Measurements from ENCODE around the gene KCNMB2.

KCNMB2 gene

GRCh38 chr3:178699810-178700209, 163.6 kb downstream of the KCNMB2 start:
- DNase-seq (ENCODE audit: low spot score in 2 of 2) (no peak), ATAC-seq (ENCODE audit: low read depth) (no peak)
- Mint-ChIP-seq H3K27ac (no peak overlapping the region), H3K4me1 (no peaks in the 10 kb centered on the region), H3K27me3 (no peaks in the 10 kb centered on the region), H3K36me3 (no peaks in the 10 kb centered on the region), H3K9me3 (peaks cover 12% of the 10 kb centered on the region), H3K4me3 (no peak overlapping the region)

GRCh38 chr3:178703268-178703975, 167.2 kb downstream of the KCNMB2 start:
- Mint-ChIP-seq H3K27me3 (no peaks in the 10 kb centered on the region), H3K4me1 (no peaks in the 10 kb centered on the region), H3K9me3 (no peaks in the 10 kb centered on the region), H3K4me3 (no peak overlapping the region), H3K27ac (no peak overlapping the region), H3K36me3 (no peaks in the 10 kb centered on the region)
- no peak for DNase-seq (ENCODE audit: low spot score in 2 of 2)
- no peak for ATAC-seq (ENCODE audit: low read depth)

- Mint-ChIP-seq H3K27me3 (no peaks in the 10 kb centered on the region), H3K27ac (no peak overlapping the region), H3K36me3 (no peaks in the 10 kb centered on the region), H3K4me1 (no peaks in the 10 kb centered on the region), H3K4me3 (no peak overlapping the region), H3K9me3 (no peaks in the 10 kb centered on the region)
- DNase-seq (ENCODE audit: low spot score in 2 of 2) = no peak
- no peak for ATAC-seq (ENCODE audit: low read depth)
These were observed 169.7 kb downstream of the KCNMB2 start for GRCh38 chr3:178705925-178706324.

- H3K27ac Mint-ChIP-seq = no peak overlapping the region
- DNase-seq (ENCODE audit: low spot score in 2 of 2) = no peak
- no peaks in the 10 kb centered on the region for H3K27me3 Mint-ChIP-seq
- ATAC-seq (ENCODE audit: low read depth) = no peak
- no peaks in the 10 kb centered on the region for H3K9me3 Mint-ChIP-seq
- no peaks in the 10 kb centered on the region for H3K4me1 Mint-ChIP-seq
- no peak overlapping the region for H3K4me3 Mint-ChIP-seq
- H3K36me3 Mint-ChIP-seq = no peaks in the 10 kb centered on the region
These were observed 170.2 kb downstream of the KCNMB2 start for GRCh38 chr3:178706411-178706810.

GRCh38 chr3:178707311-178708031, 171.2 kb downstream of the KCNMB2 start:
- Mint-ChIP-seq H3K9me3 (no peaks in the 10 kb centered on the region), H3K4me1 (no peaks in the 10 kb centered on the region), H3K27ac (no peak overlapping the region), H3K27me3 (no peaks in the 10 kb centered on the region), H3K36me3 (no peaks in the 10 kb centered on the region), H3K4me3 (no peak overlapping the region)
- ATAC-seq (ENCODE audit: low read depth) (no peak), DNase-seq (ENCODE audit: low spot score in 2 of 2) (no peak)

- no peaks in the 10 kb centered on the region for H3K36me3 Mint-ChIP-seq
- no peak for DNase-seq (ENCODE audit: low spot score in 2 of 2)
- no peak overlapping the region for H3K27ac Mint-ChIP-seq
- no peaks in the 10 kb centered on the region for H3K27me3 Mint-ChIP-seq
- no peaks in the 10 kb centered on the region for H3K9me3 Mint-ChIP-seq
- H3K4me3 Mint-ChIP-seq = no peak overlapping the region
- no peak for ATAC-seq (ENCODE audit: low read depth)
- no peaks in the 10 kb centered on the region for H3K4me1 Mint-ChIP-seq
These were observed 172.8 kb downstream of the KCNMB2 start for GRCh38 chr3:178709051-178709450.

- Mint-ChIP-seq H3K27ac (no peak overlapping the region), H3K4me3 (no peak overlapping the region), H3K9me3 (no peaks in the 10 kb centered on the region), H3K36me3 (no peaks in the 10 kb centered on the region), H3K4me1 (no peaks in the 10 kb centered on the region), H3K27me3 (no peaks in the 10 kb centered on the region)
- no peak for DNase-seq (ENCODE audit: low spot score in 2 of 2)
- no peak for ATAC-seq (ENCODE audit: low read depth)
These were observed 175.5 kb downstream of the KCNMB2 start for GRCh38 chr3:178711753-178712152.

GRCh38 chr3:178712247-178712646, 176.0 kb downstream of the KCNMB2 start:
- no peak overlapping the region for H3K27ac Mint-ChIP-seq
- H3K4me1 Mint-ChIP-seq = no peaks in the 10 kb centered on the region
- no peaks in the 10 kb centered on the region for H3K36me3 Mint-ChIP-seq
- ATAC-seq (ENCODE audit: low read depth) (no peak), DNase-seq (ENCODE audit: low spot score in 2 of 2) (no peak)
- H3K9me3 Mint-ChIP-seq = no peaks in the 10 kb centered on the region
- no peak overlapping the region for H3K4me3 Mint-ChIP-seq
- H3K27me3 Mint-ChIP-seq = no peaks in the 10 kb centered on the region

- Mint-ChIP-seq H3K4me3 (no peak overlapping the region), H3K9me3 (no peaks in the 10 kb centered on the region), H3K36me3 (no peaks in the 10 kb centered on the region), H3K27ac (no peak overlapping the region), H3K27me3 (no peaks in the 10 kb centered on the region), H3K4me1 (no peaks in the 10 kb centered on the region)
- no peak for ATAC-seq (ENCODE audit: low read depth)
- DNase-seq (ENCODE audit: low spot score in 2 of 2) = no peak
These were observed 178.9 kb downstream of the KCNMB2 start for GRCh38 chr3:178714925-178715832.

- DNase-seq (ENCODE audit: low spot score in 2 of 2) (no peak), ATAC-seq (ENCODE audit: low read depth) (no peak)
- Mint-ChIP-seq H3K9me3 (no peaks in the 10 kb centered on the region), H3K27ac (no peak overlapping the region), H3K27me3 (peaks cover 1% of the 10 kb centered on the region), H3K4me1 (no peaks in the 10 kb centered on the region), H3K4me3 (no peak overlapping the region), H3K36me3 (no peaks in the 10 kb centered on the region)
These were observed 182.9 kb downstream of the KCNMB2 start for GRCh38 chr3:178718995-178719635.

- peaks cover 9% of the 10 kb centered on the region for H3K27me3 Mint-ChIP-seq
- H3K36me3 Mint-ChIP-seq = no peaks in the 10 kb centered on the region
- no peak for ATAC-seq (ENCODE audit: low read depth)
- no peaks in the 10 kb centered on the region for H3K9me3 Mint-ChIP-seq
- H3K27ac Mint-ChIP-seq = no peak overlapping the region
- DNase-seq (ENCODE audit: low spot score in 2 of 2) = no peak
- no peak overlapping the region for H3K4me3 Mint-ChIP-seq
- no peaks in the 10 kb centered on the region for H3K4me1 Mint-ChIP-seq
These were observed 196.6 kb downstream of the KCNMB2 start for GRCh38 chr3:178732824-178733223.

- ATAC-seq (ENCODE audit: low read depth) = no peak
These were observed 198.9 kb downstream of the KCNMB2 start for GRCh38 chr3:178735032-178735674.

GRCh38 chr3:178736300-178736699, 200.1 kb downstream of the KCNMB2 start:
- no peak overlapping the region for H3K27ac Mint-ChIP-seq
- H3K4me1 Mint-ChIP-seq = no peaks in the 10 kb centered on the region
- no peak overlapping the region for H3K4me3 Mint-ChIP-seq
- no peaks in the 10 kb centered on the region for H3K9me3 Mint-ChIP-seq
- H3K27me3 Mint-ChIP-seq = peaks cover 8% of the 10 kb centered on the region
- DNase-seq (ENCODE audit: low spot score in 2 of 2) (no peak), ATAC-seq (ENCODE audit: low read depth) (no peak)
- H3K36me3 Mint-ChIP-seq = no peaks in the 10 kb centered on the region

More at GRCh38 chr3:178735032-178735674, 198.9 kb downstream of the KCNMB2 start:
- no peaks in the 10 kb centered on the region for H3K9me3 Mint-ChIP-seq
- no peaks in the 10 kb centered on the region for H3K4me1 Mint-ChIP-seq
- DNase-seq (ENCODE audit: low spot score in 2 of 2) = no peak
- H3K4me3 Mint-ChIP-seq = no peak overlapping the region
- H3K27ac Mint-ChIP-seq = no peak overlapping the region
- peaks cover 11% of the 10 kb centered on the region for H3K27me3 Mint-ChIP-seq
- H3K36me3 Mint-ChIP-seq = no peaks in the 10 kb centered on the region

Measured in memory B cell (primary cell).